ENCODE measurements around the gene HOATZ. TPM values are rescaled to one million over a fixed set of nuclear protein-coding genes. Genes with fewer than 3 reads are reported as not detected.

HOATZ gene
- total RNA-seq, 1 donor from 2014 or later, result not detected

DNA sequence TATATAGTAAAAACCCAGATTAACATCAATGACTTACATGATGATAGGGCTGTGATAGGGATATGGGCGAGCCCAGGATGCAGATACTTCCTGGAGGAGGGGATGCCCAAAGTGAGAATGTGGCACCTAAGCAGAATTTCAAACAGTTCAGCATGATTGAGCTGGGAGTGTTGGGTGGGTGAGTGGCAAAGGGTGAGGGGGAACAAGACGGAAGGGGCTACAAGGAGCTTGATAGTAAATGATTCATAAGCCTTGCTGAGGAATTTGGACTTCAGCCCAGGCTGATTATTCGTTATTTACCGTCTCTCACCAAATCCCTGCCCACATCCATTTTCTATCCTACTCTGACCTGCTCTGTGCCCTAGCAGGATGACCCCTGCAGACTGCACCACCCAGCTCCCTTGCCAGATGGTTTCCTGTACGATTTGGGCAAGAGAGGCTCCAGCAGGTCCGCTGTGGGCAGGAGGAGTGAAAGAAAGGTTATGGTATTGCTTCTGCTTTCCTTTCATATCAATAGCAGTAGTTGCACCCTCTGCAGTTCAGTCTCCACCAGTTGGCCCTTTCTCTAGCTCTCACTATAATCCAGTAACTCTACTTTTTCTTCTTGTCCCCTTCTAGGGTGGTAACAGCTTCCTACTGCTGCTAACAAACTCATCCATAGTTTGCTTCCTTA, 57.4 kb downstream of the HOATZ start:
- H3K36me3 ChIP-seq (ENCODE audit: control insufficient read depth in 3 of 3, insufficient read depth in 3 of 3, low read length in 3 of 3), result no peaks in the 10 kb centered on the region
- no peak overlapping the region for H3K9ac ChIP-seq (ENCODE audit: low read depth in 1 of 3, low read length in 3 of 3)
- no peak overlapping the region for H3K27ac ChIP-seq (ENCODE audit: low read depth, low read length)
- peaks cover 11 to 14% (median 11%) of the 10 kb centered on the region in 3 donors for H3K4me1 ChIP-seq (ENCODE audit: control insufficient read depth in 3 of 3, insufficient read depth in 3 of 3, low read length in 3 of 3)
- H3K9me3 ChIP-seq (ENCODE audit: control insufficient read depth in 3 of 3, low read length in 3 of 3), result no peaks in the 10 kb centered on the region
- H3K27me3 ChIP-seq (ENCODE audit: control insufficient read depth in 3 of 3, insufficient read depth in 3 of 3, low read length in 3 of 3), result no peaks in the 10 kb centered on the region
- no peak overlapping the region for H3K4me3 ChIP-seq (ENCODE audit: low read length in 3 of 3)

GRCh38 chr11:111572581-111572980, 58.0 kb downstream of the HOATZ start:
- Histone ChIP-seq H3K9ac (ENCODE audit: low read depth in 1 of 3, low read length in 3 of 3) (no peak overlapping the region), H3K9me3 (ENCODE audit: control insufficient read depth in 3 of 3, low read length in 3 of 3) (no peaks in the 10 kb centered on the region), H3K4me3 (ENCODE audit: low read length in 3 of 3) (no peak overlapping the region), H3K27ac (ENCODE audit: low read depth, low read length) (no peak overlapping the region), H3K4me1 (ENCODE audit: control insufficient read depth in 3 of 3, insufficient read depth in 3 of 3, low read length in 3 of 3) (peaks cover 11 to 14% (median 11%) of the 10 kb centered on the region in 3 donors), H3K27me3 (ENCODE audit: control insufficient read depth in 3 of 3, insufficient read depth in 3 of 3, low read length in 3 of 3) (no peaks in the 10 kb centered on the region), H3K36me3 (ENCODE audit: control insufficient read depth in 3 of 3, insufficient read depth in 3 of 3, low read length in 3 of 3) (no peaks in the 10 kb centered on the region)

GRCh38 chr11:111573821-111574249, 59.3 kb downstream of the HOATZ start:
- peaks cover 11 to 14% (median 11%) of the 10 kb centered on the region in 3 donors for H3K4me1 ChIP-seq (ENCODE audit: control insufficient read depth in 3 of 3, insufficient read depth in 3 of 3, low read length in 3 of 3)
- no peaks in the 10 kb centered on the region for H3K36me3 ChIP-seq (ENCODE audit: control insufficient read depth in 3 of 3, insufficient read depth in 3 of 3, low read length in 3 of 3)
- no peaks in the 10 kb centered on the region for H3K27me3 ChIP-seq (ENCODE audit: control insufficient read depth in 3 of 3, insufficient read depth in 3 of 3, low read length in 3 of 3)
- peak overlapping the region in 1 of 3 donors; percentile 2 for H3K4me3 ChIP-seq (ENCODE audit: low read length in 3 of 3)
- no peaks in the 10 kb centered on the region for H3K9me3 ChIP-seq (ENCODE audit: control insufficient read depth in 3 of 3, low read length in 3 of 3)
- peak overlapping the region; percentile 61 for H3K27ac ChIP-seq (ENCODE audit: low read depth, low read length)
- peak overlapping the region in 1 of 3 donors; percentile 10 for H3K9ac ChIP-seq (ENCODE audit: low read depth in 1 of 3, low read length in 3 of 3)

DNA sequence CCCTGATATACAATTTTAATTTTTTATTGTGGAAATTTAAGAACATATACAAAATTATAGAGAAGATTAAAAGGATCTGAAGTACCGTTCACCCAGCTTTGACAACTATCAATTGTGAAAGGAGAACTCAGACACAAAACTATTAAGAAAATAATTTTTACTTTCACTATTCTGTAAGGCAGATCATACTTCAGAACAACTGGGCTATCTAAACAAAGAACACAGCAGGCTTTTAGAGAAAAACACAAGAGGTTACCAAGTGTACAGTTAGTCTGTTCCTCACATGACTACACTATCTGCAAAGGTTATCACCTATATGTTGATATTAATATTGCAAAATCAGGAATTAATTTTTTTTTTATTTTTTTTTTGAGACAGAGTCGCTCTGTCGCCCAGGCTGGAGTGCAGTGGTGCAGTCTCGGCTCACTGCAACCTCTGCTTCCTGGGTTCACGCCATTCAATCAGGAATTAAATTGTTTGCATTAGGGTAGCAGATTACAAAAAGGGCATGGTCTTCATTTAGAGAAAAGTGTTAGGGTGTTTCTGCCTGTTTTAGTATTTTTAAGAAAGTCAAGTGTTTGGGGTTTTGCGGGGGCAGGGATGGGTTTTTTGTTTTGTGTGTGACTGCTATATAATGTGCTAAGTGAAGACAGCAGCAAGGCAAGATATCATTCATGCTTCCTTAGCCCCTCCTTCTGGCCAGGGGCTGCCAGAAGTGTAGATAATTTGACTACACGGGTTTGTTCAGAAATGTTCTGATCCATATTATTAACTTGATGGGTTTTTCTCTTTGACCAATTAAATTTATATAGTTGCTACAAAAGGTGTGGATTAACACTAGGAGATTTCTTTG, 60.0 kb downstream of the HOATZ start:
- peak overlapping the region; percentile 1 to 62 (median 10) for H3K9ac ChIP-seq (ENCODE audit: low read depth in 1 of 3, low read length in 3 of 3)
- peaks cover 11 to 14% (median 11%) of the 10 kb centered on the region in 3 donors for H3K4me1 ChIP-seq (ENCODE audit: control insufficient read depth in 3 of 3, insufficient read depth in 3 of 3, low read length in 3 of 3)
- peak overlapping the region; percentile 61 for H3K27ac ChIP-seq (ENCODE audit: low read depth, low read length)
- H3K9me3 ChIP-seq (ENCODE audit: control insufficient read depth in 3 of 3, low read length in 3 of 3), result no peaks in the 10 kb centered on the region
- peak overlapping the region in 2 of 3 donors; percentile 30 to 65 for H3K4me3 ChIP-seq (ENCODE audit: low read length in 3 of 3)
- no peaks in the 10 kb centered on the region for H3K27me3 ChIP-seq (ENCODE audit: control insufficient read depth in 3 of 3, insufficient read depth in 3 of 3, low read length in 3 of 3)
- no peaks in the 10 kb centered on the region for H3K36me3 ChIP-seq (ENCODE audit: control insufficient read depth in 3 of 3, insufficient read depth in 3 of 3, low read length in 3 of 3)

DNA sequence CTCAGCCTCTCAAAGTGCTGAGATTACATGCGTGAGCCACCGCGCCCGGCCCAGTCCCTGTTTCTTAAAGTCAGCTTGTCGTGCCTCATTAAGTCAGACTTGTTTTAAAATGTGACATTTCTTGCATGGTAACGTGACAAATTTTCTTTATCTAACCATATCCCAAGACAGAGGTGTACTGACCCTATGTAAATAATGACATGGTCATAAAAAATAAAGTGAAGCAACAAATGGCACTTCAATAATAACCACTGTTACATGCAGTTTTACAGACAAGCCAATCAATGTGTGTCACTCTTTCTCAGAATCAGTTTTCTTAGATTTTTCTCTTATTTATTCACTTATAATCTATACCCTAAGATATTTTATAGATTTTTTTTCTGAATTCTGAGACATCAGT, 61.2 kb downstream of the HOATZ start:
- H3K27ac ChIP-seq (ENCODE audit: low read depth, low read length), result no peak overlapping the region
- no peak overlapping the region for H3K9ac ChIP-seq (ENCODE audit: low read depth in 1 of 3, low read length in 3 of 3)
- H3K4me1 ChIP-seq (ENCODE audit: control insufficient read depth in 3 of 3, insufficient read depth in 3 of 3, low read length in 3 of 3), result peaks cover 11 to 14% (median 11%) of the 10 kb centered on the region in 3 donors
- H3K9me3 ChIP-seq (ENCODE audit: control insufficient read depth in 3 of 3, low read length in 3 of 3), result no peaks in the 10 kb centered on the region
- no peak overlapping the region for H3K4me3 ChIP-seq (ENCODE audit: low read length in 3 of 3)
- no peaks in the 10 kb centered on the region for H3K36me3 ChIP-seq (ENCODE audit: control insufficient read depth in 3 of 3, insufficient read depth in 3 of 3, low read length in 3 of 3)
- H3K27me3 ChIP-seq (ENCODE audit: control insufficient read depth in 3 of 3, insufficient read depth in 3 of 3, low read length in 3 of 3), result no peaks in the 10 kb centered on the region

DNA sequence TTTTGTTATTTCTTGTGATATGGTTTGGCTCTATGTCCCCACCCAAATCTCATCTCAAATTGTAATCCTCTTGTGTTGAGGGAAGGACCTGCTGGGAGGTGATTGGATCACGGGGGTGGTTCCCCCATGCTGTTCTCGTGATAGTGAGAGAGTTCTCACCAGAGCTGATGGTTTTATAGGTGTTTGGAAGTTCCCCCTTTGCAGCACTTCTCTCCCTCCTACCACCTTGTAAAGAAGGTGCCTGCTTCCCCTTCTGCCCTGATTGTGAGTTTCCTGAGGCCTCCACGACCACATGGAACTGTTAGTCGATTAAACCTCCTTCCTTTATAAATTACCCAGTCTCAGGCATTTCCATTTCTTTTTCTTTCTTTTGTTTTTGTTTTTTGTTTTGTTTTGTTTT, 63.2 kb downstream of the HOATZ start:
- Histone ChIP-seq H3K4me3 (ENCODE audit: low read length in 3 of 3) (no peak overlapping the region), H3K27ac (ENCODE audit: low read depth, low read length) (no peak overlapping the region), H3K36me3 (ENCODE audit: control insufficient read depth in 3 of 3, insufficient read depth in 3 of 3, low read length in 3 of 3) (no peaks in the 10 kb centered on the region), H3K4me1 (ENCODE audit: control insufficient read depth in 3 of 3, insufficient read depth in 3 of 3, low read length in 3 of 3) (peaks cover 11 to 14% (median 11%) of the 10 kb centered on the region in 3 donors), H3K9me3 (ENCODE audit: control insufficient read depth in 3 of 3, low read length in 3 of 3) (no peaks in the 10 kb centered on the region), H3K9ac (ENCODE audit: low read depth in 1 of 3, low read length in 3 of 3) (no peak overlapping the region), H3K27me3 (ENCODE audit: control insufficient read depth in 3 of 3, insufficient read depth in 3 of 3, low read length in 3 of 3) (no peaks in the 10 kb centered on the region)

DNA sequence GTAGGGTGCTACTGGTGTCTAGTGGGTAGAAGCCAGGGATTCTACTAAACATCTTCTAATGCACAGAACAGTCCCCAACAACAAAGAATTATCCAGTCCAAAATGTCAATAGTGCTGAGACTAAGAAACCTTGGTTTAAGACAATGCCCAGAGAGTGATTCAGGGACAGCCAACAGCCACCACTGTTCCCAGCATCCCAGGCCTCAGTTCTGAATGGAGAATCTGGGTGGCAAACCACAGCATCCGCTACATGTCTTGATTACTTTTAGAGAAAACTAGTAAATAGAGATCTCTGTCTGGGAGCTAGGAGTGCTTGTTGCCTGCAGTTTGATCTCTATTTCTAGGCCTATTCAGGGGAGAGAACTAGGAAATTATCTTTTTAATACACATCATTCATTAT, 66.8 kb downstream of the HOATZ start:
- Histone ChIP-seq H3K4me1 (ENCODE audit: control insufficient read depth in 3 of 3, insufficient read depth in 3 of 3, low read length in 3 of 3) (no peaks in the 10 kb centered on the region), H3K27ac (ENCODE audit: low read depth, low read length) (no peak overlapping the region), H3K4me3 (ENCODE audit: low read length in 3 of 3) (no peak overlapping the region), H3K27me3 (ENCODE audit: control insufficient read depth in 3 of 3, insufficient read depth in 3 of 3, low read length in 3 of 3) (no peaks in the 10 kb centered on the region), H3K9me3 (ENCODE audit: control insufficient read depth in 3 of 3, low read length in 3 of 3) (no peaks in the 10 kb centered on the region), H3K9ac (ENCODE audit: low read depth in 1 of 3, low read length in 3 of 3) (no peak overlapping the region), H3K36me3 (ENCODE audit: control insufficient read depth in 3 of 3, insufficient read depth in 3 of 3, low read length in 3 of 3) (no peaks in the 10 kb centered on the region)

DNA sequence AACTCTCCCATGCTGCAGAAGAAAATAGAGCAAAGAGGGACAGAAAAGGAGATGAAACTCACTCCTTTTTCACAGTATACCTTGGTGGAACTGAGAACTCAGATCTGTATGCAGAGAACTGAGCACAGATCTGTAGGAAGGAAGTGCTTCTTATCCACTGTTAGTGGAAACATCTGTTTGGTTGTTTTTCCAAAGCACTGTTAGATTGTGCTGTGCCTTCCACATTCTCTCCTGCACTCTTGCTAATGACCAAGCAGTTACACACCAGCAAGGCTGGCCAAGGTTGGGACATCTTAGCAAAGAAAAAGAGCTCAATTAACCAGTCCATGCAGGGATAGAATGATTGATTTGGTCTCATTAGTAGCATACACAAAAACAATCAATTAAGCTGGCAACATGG, 67.6 kb downstream of the HOATZ start:
- H3K4me1 ChIP-seq (ENCODE audit: control insufficient read depth in 3 of 3, insufficient read depth in 3 of 3, low read length in 3 of 3), result no peaks in the 10 kb centered on the region
- no peak overlapping the region for H3K9ac ChIP-seq (ENCODE audit: low read depth in 1 of 3, low read length in 3 of 3)
- H3K9me3 ChIP-seq (ENCODE audit: control insufficient read depth in 3 of 3, low read length in 3 of 3), result no peaks in the 10 kb centered on the region
- H3K27ac ChIP-seq (ENCODE audit: low read depth, low read length), result no peak overlapping the region
- no peaks in the 10 kb centered on the region for H3K27me3 ChIP-seq (ENCODE audit: control insufficient read depth in 3 of 3, insufficient read depth in 3 of 3, low read length in 3 of 3)
- no peak overlapping the region for H3K4me3 ChIP-seq (ENCODE audit: low read length in 3 of 3)
- no peaks in the 10 kb centered on the region for H3K36me3 ChIP-seq (ENCODE audit: control insufficient read depth in 3 of 3, insufficient read depth in 3 of 3, low read length in 3 of 3)

- H3K9ac ChIP-seq (ENCODE audit: low read depth in 1 of 3, low read length in 3 of 3), result no peak overlapping the region
- no peaks in the 10 kb centered on the region for H3K36me3 ChIP-seq (ENCODE audit: control insufficient read depth in 3 of 3, insufficient read depth in 3 of 3, low read length in 3 of 3)
- no peaks in the 10 kb centered on the region for H3K27me3 ChIP-seq (ENCODE audit: control insufficient read depth in 3 of 3, insufficient read depth in 3 of 3, low read length in 3 of 3)
- no peak overlapping the region for H3K4me3 ChIP-seq (ENCODE audit: low read length in 3 of 3)
- H3K27ac ChIP-seq (ENCODE audit: low read depth, low read length), result no peak overlapping the region
- H3K9me3 ChIP-seq (ENCODE audit: control insufficient read depth in 3 of 3, low read length in 3 of 3), result no peaks in the 10 kb centered on the region
- H3K4me1 ChIP-seq (ENCODE audit: control insufficient read depth in 3 of 3, insufficient read depth in 3 of 3, low read length in 3 of 3), result no peaks in the 10 kb centered on the region
Observed at GRCh38 chr11:111582881-111583280, 68.3 kb downstream of the HOATZ start.

GRCh38 chr11:111585371-111585770, 70.8 kb downstream of the HOATZ start:
- no peaks in the 10 kb centered on the region for H3K9me3 ChIP-seq (ENCODE audit: control insufficient read depth in 3 of 3, low read length in 3 of 3)
- no peaks in the 10 kb centered on the region for H3K27me3 ChIP-seq (ENCODE audit: control insufficient read depth in 3 of 3, insufficient read depth in 3 of 3, low read length in 3 of 3)
- H3K4me1 ChIP-seq (ENCODE audit: control insufficient read depth in 3 of 3, insufficient read depth in 3 of 3, low read length in 3 of 3), result no peaks in the 10 kb centered on the region
- H3K4me3 ChIP-seq (ENCODE audit: low read length in 3 of 3), result no peak overlapping the region
- H3K36me3 ChIP-seq (ENCODE audit: control insufficient read depth in 3 of 3, insufficient read depth in 3 of 3, low read length in 3 of 3), result no peaks in the 10 kb centered on the region
- no peak overlapping the region for H3K27ac ChIP-seq (ENCODE audit: low read depth, low read length)
- H3K9ac ChIP-seq (ENCODE audit: low read depth in 1 of 3, low read length in 3 of 3), result no peak overlapping the region

All from skeletal muscle tissue (tissue), 4 donors.